HL-60/S4 (cell line): Measurements from ENCODE around the gene MVB12B.

Source experiments
- in situ Hi-C: fragments of 300-500 bp; cut with MboI; formaldehyde crosslinking; loops from 2 replicates; pipeline ENCODE4 v1.14.3; 2022; ENCODE audit warnings: low sequenced_read_pairs

The MVB12B gene

GRCh38 chr9:126302730-126303129, 23.9 kb upstream of the MVB12B start:
- in situ Hi-C loops: loop anchor here (25.0 kb wide), 1 partner anchor 185 kb away; no protein-coding TSS in a partner anchor

GRCh38 chr9:126303488-126303887, 23.1 kb upstream of the MVB12B start:
- in situ Hi-C loops: loop anchor here (25.0 kb wide), 1 partner anchor 184 kb away; no protein-coding TSS in a partner anchor

GRCh38 chr9:126304207-126304970, 22.2 kb upstream of the MVB12B start:
- in situ Hi-C loops: loop anchor here (25.0 kb wide), 1 partner anchor 183 kb away; no protein-coding TSS in a partner anchor

- in situ Hi-C loops: loop anchor here (25.0 kb wide), 1 partner anchor 182 kb away; no protein-coding TSS in a partner anchor
Measured at GRCh38 chr9:126304971-126305320, 21.7 kb upstream of the MVB12B start.

DNA sequence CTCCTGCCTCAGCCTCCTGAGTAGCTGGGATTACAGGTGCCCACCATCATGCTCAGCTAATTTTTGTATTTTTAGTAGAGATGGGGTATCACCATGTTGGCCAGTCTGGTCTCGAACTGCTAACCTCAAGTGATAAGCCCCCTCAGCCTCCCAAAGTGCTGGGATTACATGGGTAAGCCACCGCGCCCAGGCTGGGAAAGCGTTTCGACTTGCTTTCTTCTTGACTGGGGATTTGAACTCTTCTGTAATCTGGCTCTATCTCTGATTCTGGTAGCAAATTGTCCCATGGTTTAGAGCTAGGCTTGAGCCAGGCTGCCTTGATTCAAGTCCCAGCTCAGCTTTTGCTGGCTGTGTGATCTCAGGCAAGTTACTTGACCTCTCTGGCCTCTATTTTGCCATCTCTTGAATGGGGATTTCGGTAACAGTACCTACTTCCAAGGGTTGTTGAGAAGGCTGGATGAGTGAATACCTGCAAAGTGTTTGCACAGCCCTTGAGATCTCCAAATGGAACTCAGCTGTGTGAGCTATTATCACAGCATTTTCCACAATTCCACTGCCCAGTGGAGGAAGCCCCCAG, 20.5 kb upstream of the MVB12B start:
- in situ Hi-C loops: loop anchor here (25.0 kb wide), 1 partner anchor 181 kb away; no protein-coding TSS in a partner anchor

- in situ Hi-C loops: loop anchor here (25.0 kb wide), 1 partner anchor 180 kb away; no protein-coding TSS in a partner anchor
Measured at GRCh38 chr9:126307322-126308061, 19.1 kb upstream of the MVB12B start.

- in situ Hi-C loops: loop anchor here (25.0 kb wide), 1 partner anchor 178 kb away; no protein-coding TSS in a partner anchor
Measured at GRCh38 chr9:126309427-126310189, 17.0 kb upstream of the MVB12B start.

- in situ Hi-C loops: loop anchor here (25.0 kb wide), 1 partner anchor 174 kb away; no protein-coding TSS in a partner anchor
Measured at GRCh38 chr9:126312584-126313551, 13.8 kb upstream of the MVB12B start.

DNA sequence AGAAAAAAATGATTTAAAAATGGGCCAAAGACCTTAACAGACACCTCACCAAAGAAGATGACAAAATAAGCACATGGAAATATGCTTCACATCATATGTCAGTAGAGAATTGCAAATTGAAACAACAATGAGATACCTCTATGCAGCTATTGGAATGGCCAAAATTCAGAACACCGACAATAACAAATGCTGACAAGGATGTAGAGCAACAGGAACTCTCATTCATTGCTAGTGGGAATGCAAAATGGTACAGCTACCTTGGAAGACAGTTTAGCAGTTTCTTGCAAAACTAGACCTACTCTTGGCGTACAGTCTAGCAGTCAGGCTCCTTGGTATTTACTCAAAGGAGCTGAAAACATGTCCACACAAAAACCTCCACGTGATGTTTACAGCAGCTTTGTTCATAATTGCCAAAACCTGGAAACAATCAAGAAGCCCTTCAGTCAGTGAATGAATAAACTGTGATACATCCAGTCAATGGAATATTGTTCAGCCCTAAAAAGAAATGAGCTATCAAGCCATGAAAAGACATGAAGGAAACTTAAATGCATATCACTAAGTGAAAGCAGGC, 10.5 kb upstream of the MVB12B start:
- in situ Hi-C loops: loop anchor here (25.0 kb wide), 1 partner anchor 171 kb away; no protein-coding TSS in a partner anchor

- in situ Hi-C loops: loop anchor here (25.0 kb wide), 1 partner anchor 170 kb away; no protein-coding TSS in a partner anchor
Measured at GRCh38 chr9:126317513-126317912, 9.1 kb upstream of the MVB12B start.

- in situ Hi-C loops: loop anchor here (25.0 kb wide), 1 partner anchor 168 kb away; no protein-coding TSS in a partner anchor
Measured at GRCh38 chr9:126318858-126319257, 7.8 kb upstream of the MVB12B start.

- in situ Hi-C loops: loop anchor here (25.0 kb wide), 1 partner anchor 168 kb away; no protein-coding TSS in a partner anchor
Measured at GRCh38 chr9:126319671-126320070, 7.0 kb upstream of the MVB12B start.

DNA sequence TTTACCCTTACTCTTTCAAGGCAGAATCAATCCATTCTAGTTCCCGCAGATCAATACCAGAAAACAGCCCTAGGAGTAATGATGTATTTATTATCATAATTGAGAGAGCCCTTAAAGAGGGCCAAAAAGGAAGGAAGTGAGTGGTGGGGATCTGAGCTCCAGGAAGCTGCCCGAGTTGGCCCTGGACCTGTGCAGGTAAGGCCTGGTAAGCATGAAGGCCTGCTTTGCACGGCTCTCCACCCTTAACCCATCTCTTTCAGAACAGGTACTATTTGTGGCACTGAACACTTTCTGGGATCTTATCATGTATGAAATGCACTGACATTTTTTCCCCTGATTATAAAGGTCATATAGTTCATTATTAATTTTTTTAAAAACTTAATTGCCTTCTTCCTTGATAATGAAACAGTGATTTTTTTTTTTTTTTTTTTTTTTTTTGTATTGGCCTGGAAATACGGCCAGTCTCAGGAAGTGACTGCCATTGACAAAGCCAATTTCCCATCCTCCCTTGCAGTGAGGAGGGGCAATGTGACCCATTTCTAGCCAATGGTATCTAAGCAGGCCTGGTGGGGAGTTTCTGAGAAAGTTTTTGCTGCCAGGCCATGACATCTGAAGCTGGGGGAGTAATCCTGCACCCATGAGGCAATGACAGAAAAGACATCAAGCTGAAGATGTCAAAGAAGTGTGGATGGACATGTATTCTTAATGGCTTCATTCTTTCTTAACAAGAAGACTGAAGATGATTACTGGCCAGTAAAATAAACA, 6.3 kb upstream of the MVB12B start:
- in situ Hi-C loops: loop anchor here (25.0 kb wide), 1 partner anchor 167 kb away; no protein-coding TSS in a partner anchor

DNA sequence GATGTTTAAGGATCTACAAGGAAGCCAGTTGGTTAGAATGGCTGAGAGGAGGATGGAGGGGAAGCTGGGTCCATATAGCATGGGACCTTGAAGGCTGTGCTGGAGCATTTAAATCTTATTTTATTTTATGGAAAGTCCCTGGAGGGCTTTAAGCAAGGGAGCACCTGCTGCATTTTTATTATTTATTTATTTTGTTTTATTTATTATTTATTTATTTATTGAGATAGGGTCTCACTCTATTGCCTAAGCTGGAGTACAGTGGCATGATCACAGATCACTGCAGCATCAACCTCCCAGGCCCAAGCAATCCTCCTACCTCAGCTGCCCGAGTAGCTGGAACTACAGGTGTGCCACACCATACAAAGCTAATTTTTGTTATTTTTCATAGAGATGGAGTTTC, 4.9 kb upstream of the MVB12B start:
- in situ Hi-C loops: loop anchor here (25.0 kb wide), 1 partner anchor 166 kb away; no protein-coding TSS in a partner anchor

GRCh38 chr9:126325821-126326220, 808 bp upstream of the MVB12B start:
- in situ Hi-C loops: no loop called here

DNA sequence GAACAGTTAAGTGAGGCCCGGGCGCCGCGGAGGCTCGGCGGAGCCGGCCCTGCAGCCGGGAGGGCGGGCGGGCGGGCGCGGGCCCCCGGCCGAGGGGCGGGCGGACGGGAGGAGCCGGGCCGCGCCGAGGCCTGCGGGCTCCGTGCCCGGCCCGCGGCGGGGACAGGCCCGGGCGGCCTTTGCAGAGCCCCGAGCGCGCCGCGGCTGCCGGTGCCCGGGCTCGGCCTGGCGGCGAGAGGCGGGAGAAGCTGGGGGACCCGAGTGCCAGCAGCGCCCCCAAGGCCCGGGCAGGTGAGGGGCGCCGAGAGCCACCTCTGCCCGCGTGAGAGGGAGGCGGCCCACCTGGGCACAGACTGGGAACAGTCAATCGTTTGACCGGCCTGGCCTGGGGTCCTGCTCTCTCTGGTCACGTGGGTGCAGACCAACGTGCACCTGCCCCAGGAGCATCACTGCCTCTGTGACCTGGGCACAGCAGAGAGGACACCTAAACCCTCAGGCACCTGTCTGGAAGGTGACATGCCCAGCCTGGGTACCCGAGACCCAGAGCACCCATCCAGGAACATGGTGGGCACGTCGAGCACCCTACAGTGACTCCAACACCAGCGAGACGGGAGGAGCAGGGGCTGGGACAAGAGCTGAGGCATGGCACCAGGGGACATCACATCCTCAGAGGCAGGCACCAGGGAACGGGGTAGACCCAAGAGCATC, 531 bp downstream of the MVB12B start:
- in situ Hi-C loops: no loop called here

DNA sequence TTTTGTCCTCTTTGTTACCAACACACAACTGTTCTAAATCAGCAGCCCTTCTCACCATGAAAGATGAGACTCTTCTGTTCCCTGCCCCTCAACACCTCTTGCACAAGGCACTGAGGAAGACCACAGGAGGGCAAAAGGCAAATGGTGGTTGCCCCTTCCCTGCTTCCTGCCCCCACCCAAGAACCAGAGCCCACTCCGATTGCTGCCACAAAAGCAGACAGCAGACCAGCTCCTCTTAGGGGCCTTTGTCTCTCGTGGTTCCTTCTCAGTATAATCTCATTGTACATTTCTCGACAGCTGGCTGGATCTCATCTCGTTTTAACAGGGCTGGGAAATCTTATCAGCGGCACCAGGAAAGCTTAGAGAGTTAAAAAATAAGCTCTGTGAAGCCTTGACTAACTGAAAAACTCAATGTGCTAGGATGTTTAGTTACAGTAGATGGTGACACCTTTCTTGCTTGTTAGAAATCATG, 1.1 kb downstream of the MVB12B start:
- in situ Hi-C loops: no loop called here
